Measurements from ENCODE around the gene SDR42E2.

The SDR42E2 gene

DNA sequence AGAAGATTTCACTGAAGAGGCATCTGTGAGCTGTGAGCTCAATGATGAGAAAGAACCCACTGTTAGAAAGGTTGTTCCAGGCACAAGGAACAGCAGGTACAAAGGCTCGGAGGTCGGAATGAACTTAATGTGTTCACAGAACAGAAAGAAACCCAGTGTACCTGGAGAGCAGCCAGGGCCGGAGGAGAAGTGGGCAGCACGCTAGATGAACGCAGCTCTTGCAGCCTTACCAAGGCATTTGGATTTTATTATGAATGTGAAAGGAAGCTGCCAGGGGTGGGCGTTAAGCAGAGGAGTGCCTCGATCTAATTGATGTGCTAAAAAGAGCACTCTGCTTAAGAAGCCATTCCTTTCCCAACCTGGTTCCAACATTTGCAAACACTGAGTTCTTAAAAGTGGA, 62.8 kb downstream of the SDR42E2 start:
- Histone ChIP-seq H3K36me3 (ENCODE audit: insufficient read depth, low read length) (0 out of 2 replicates have a peak, but pooled peaks cover 5% of the 10 kb centered on the region), H3K4me3 (ENCODE audit: low read depth, low read length) (no peak overlapping the region), H3K79me2 (ENCODE audit: control insufficient read depth, insufficient read depth, low read length, unreplicated experiment) (peaks cover 12% of the 10 kb centered on the region), H3K27me3 (ENCODE audit: insufficient read depth, low read length) (no peaks in the 10 kb centered on the region), H2AFZ (ENCODE audit: low read length, unreplicated experiment) (no peak overlapping the region), H3K27ac (ENCODE audit: low read depth, low read length) (no peak overlapping the region), H3K4me1 (ENCODE audit: control insufficient read depth, insufficient read depth, low read length, unreplicated experiment) (no peaks in the 10 kb centered on the region)

DNA sequence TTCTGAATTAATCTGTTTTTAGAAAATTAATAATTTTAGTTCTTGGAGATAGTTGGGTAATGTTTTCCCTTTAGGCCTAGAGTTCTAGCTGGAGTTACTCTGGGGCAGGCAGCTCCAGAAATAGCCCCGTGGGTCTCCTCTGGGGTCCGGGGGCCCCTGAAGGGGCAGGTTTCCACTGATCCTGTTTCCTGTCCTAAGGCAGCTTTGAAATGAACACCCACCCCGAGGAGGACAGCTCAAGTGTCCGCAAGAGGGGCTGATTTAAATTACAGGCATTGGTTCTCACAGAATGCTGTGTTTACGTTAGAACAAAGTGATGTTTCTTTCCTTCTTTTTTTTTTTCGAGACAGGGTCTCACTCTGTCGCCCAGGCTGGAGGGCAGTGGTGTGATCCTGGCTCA, 67.6 kb downstream of the SDR42E2 start:
- Histone ChIP-seq H3K4me3 (ENCODE audit: low read depth, low read length) (no peak overlapping the region), H3K36me3 (ENCODE audit: insufficient read depth, low read length) (0 out of 2 replicates have a peak, but pooled peaks cover 5% of the 10 kb centered on the region), H3K27ac (ENCODE audit: low read depth, low read length) (no peak overlapping the region)

DNA sequence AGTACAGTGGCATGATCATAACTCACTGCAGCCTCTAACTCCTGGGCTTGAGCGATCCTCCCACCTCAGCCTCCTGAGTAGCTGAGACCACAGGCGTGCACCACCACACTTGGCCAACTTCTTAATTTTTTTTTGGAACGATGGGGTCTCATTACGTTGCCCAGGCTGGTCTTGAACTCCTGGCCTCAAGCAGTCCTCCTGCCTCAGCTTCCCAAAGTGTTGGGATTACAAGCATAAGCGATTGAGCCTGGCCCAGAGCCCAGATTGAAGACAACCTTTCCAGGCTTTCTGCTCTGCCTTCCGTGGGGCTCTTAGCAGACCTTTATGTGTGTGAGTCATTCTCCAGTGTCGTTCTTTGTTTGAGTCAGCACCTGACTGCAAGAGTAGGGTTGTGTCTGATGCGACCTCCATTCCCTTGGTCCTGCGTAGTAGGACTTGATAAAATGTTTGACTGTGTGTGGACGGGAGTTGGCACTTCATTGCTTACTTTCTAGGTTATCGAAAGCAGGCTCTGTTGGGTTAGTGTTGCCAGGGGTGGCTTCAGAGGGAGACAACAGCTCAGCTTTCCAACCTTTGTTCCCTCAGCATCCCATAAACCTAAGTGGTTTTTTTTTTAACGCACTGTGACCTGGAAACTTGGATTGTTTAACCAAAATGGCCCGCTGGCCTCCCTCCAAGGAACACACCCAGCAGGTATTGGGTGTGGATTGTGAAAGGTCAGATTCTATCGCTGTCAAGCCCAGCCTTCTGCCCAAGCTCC, 70.2 kb downstream of the SDR42E2 start:
- no peak overlapping the region for H3K4me3 ChIP-seq (ENCODE audit: low read depth, low read length)
- no peaks in the 10 kb centered on the region for H3K27me3 ChIP-seq (ENCODE audit: insufficient read depth, low read length)
- H3K79me2 ChIP-seq (ENCODE audit: control insufficient read depth, insufficient read depth, low read length, unreplicated experiment), result no peaks in the 10 kb centered on the region
- 0 out of 2 replicates have a peak, but pooled peaks cover 5% of the 10 kb centered on the region for H3K36me3 ChIP-seq (ENCODE audit: insufficient read depth, low read length)
- H3K27ac ChIP-seq (ENCODE audit: low read depth, low read length), result no peak overlapping the region
- H2AFZ ChIP-seq (ENCODE audit: low read length, unreplicated experiment), result no peak overlapping the region
- no peaks in the 10 kb centered on the region for H3K4me1 ChIP-seq (ENCODE audit: control insufficient read depth, insufficient read depth, low read length, unreplicated experiment)

More for the DNA sequence above, 67.6 kb downstream of the SDR42E2 start:
- Histone ChIP-seq H3K4me1 (ENCODE audit: control insufficient read depth, insufficient read depth, low read length, unreplicated experiment) (no peaks in the 10 kb centered on the region), H3K27me3 (ENCODE audit: insufficient read depth, low read length) (no peaks in the 10 kb centered on the region), H2AFZ (ENCODE audit: low read length, unreplicated experiment) (no peak overlapping the region), H3K79me2 (ENCODE audit: control insufficient read depth, insufficient read depth, low read length, unreplicated experiment) (peaks cover 8% of the 10 kb centered on the region)

DNA sequence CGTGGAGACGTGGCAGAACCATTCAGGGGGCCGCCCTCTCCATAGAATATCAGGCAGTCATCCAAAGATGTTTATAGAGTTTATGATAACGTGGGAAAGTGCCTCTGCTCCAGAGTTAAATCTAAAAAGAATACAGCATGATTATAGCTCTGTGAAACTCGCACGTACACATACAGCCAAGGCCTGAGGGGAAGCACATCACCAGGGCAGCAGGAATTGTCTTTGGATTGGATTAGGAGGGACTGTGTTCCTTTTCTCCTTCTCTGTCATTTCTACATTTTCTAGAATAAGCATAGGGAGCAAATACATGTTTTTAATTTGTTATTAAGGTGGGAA, 70.7 kb downstream of the SDR42E2 start:
- no peak overlapping the region for H3K27ac ChIP-seq (ENCODE audit: low read depth, low read length)
- H3K4me3 ChIP-seq (ENCODE audit: low read depth, low read length), result no peak overlapping the region
- H3K36me3 ChIP-seq (ENCODE audit: insufficient read depth, low read length), result 0 out of 2 replicates have a peak, but pooled peaks cover 5% of the 10 kb centered on the region
- H3K4me1 ChIP-seq (ENCODE audit: control insufficient read depth, insufficient read depth, low read length, unreplicated experiment), result no peaks in the 10 kb centered on the region
- no peak overlapping the region for H2AFZ ChIP-seq (ENCODE audit: low read length, unreplicated experiment)
- no peaks in the 10 kb centered on the region for H3K79me2 ChIP-seq (ENCODE audit: control insufficient read depth, insufficient read depth, low read length, unreplicated experiment)
- H3K27me3 ChIP-seq (ENCODE audit: insufficient read depth, low read length), result no peaks in the 10 kb centered on the region

DNA sequence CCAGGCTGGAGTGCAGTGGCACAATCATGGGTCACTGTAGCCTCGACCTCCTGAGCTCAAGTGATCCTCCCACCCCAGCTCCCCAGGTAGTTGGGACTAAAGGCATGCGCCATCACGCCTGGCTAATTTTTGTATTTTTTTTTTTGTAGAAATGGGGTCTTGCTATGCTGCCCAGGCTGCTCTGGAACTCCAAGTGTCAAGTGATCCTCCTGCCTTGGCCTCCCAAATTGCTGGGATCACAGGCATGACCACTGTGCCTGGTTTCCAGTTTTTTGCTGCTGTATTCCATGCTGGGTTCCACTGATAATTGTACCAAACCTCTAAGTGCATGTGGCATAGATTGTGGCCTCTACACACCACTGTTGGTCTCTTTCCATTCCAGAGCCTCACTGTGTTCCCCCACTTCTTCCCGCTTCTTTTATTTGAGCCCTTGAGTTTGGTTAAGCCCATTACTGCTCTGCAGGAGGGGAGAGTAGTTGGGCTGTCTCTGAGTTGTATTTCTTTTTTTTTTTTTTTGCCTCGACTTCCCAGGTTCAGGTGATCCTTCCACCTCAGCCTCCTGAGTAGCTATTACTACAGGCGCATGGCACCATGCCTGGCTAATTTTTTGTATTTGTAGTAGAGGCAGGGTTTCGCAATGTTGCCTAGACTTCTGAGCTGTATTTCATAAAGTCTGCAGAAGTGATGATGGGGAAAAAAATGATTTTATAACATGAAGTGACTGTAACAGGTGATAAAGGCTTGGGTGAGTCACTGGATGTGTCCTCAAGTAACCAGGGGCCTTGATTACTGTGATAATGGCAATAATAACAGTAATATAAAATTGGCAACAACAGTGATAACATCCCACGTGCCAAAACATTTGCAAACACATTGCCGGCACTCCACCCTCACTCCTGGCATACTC, 73.8 kb downstream of the SDR42E2 start:
- Histone ChIP-seq H3K27me3 (ENCODE audit: insufficient read depth, low read length) (no peaks in the 10 kb centered on the region), H3K4me1 (ENCODE audit: control insufficient read depth, insufficient read depth, low read length, unreplicated experiment) (no peaks in the 10 kb centered on the region), H2AFZ (ENCODE audit: low read length, unreplicated experiment) (no peak overlapping the region), H3K36me3 (ENCODE audit: insufficient read depth, low read length) (no peaks in the 10 kb centered on the region; the same call in 1 of the 2 replicates), H3K27ac (ENCODE audit: low read depth, low read length) (no peak overlapping the region), H3K4me3 (ENCODE audit: low read depth, low read length) (no peak overlapping the region), H3K79me2 (ENCODE audit: control insufficient read depth, insufficient read depth, low read length, unreplicated experiment) (no peaks in the 10 kb centered on the region)

DNA sequence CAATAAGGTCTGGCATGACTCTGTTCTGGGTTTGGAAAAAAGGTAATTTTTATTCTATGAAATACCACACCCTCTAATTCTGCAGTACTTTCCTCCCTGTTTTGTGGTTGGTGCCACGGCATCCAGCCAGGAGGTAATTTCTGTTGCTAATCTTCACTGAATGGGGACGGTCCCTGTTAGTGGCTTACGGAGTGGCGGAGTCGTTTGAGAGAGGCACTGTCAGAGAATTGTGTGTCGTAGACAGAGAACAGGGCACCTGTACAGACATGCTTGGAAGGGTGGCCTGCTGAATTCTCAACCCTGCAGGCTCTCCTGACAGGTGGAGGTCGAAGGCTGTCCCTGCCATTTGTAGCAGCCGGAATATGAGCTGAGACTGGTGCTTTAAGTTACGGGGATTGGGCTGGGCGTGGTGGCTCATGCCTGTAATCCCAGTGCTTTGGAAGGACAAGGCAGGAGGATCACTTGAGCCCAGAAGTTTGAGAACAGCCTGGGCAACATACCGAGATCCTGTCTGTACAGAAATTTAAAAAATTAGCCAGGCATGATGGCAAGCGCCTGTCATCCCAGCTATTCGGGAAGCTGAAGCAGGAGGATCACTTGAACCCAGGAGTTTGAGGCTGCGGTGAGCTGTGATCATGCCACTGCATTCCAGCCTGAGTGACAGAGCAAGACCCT, 77.0 kb downstream of the SDR42E2 start:
- Histone ChIP-seq H3K27me3 (ENCODE audit: insufficient read depth, low read length) (no peaks in the 10 kb centered on the region), H3K36me3 (ENCODE audit: insufficient read depth, low read length) (no peaks in the 10 kb centered on the region; the same call in 1 of the 2 replicates), H3K4me3 (ENCODE audit: low read depth, low read length) (no peak overlapping the region), H3K27ac (ENCODE audit: low read depth, low read length) (no peak overlapping the region), H3K4me1 (ENCODE audit: control insufficient read depth, insufficient read depth, low read length, unreplicated experiment) (no peaks in the 10 kb centered on the region), H3K79me2 (ENCODE audit: control insufficient read depth, insufficient read depth, low read length, unreplicated experiment) (no peaks in the 10 kb centered on the region), H2AFZ (ENCODE audit: low read length, unreplicated experiment) (no peak overlapping the region)

DNA sequence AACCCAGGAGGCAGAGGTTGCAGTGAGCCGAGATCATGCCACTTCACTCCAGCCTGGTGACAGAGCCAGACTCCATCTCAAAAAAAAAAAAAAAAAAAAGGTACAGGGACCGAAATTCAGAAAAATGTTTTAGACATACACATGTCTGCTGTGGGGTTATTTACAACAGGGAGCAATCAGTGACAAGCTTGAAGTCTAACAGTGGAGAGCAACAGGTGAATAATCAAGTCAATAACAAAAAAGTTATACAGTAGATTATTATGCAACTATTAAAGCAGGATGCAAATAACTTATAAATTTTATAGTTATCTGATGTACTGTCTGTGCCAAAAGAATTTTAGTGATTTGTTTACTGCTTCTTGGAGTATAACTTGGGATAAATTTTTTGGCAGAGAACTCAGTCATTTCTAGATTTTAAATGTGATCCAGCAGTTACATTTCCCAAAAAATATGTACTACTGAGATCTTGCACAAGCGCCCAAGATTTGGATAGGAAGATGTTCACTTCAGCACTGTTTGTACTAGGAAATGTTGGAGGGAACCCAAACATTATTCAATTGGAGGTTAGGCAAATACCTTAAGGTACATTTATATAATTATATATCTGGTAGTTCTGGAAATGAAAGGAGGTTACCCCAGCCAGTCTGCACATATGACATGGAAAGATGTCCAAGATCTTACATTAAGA, 77.9 kb downstream of the SDR42E2 start:
- H3K36me3 ChIP-seq (ENCODE audit: insufficient read depth, low read length), result no peaks in the 10 kb centered on the region; the same call in 1 of the 2 replicates
- H2AFZ ChIP-seq (ENCODE audit: low read length, unreplicated experiment), result no peak overlapping the region
- H3K27ac ChIP-seq (ENCODE audit: low read depth, low read length), result no peak overlapping the region

More for the DNA sequence above, 77.9 kb downstream of the SDR42E2 start:
- Histone ChIP-seq H3K4me1 (ENCODE audit: control insufficient read depth, insufficient read depth, low read length, unreplicated experiment) (no peaks in the 10 kb centered on the region), H3K4me3 (ENCODE audit: low read depth, low read length) (no peak overlapping the region), H3K27me3 (ENCODE audit: insufficient read depth, low read length) (no peaks in the 10 kb centered on the region), H3K79me2 (ENCODE audit: control insufficient read depth, insufficient read depth, low read length, unreplicated experiment) (no peaks in the 10 kb centered on the region)
